Measurements from ENCODE around the gene LPCAT3. TPM values are rescaled to one million over a fixed set of nuclear protein-coding genes. Genes with fewer than 3 reads are reported as not detected.
A peak's percentile ranks its signal among the peaks of the same experiment; 100 is the strongest.
"Not testable (repeated sequence)": the region's sequence is repeated elsewhere in the genome, so short reads cannot be mapped to it uniquely, and the experiment has no call there.

LPCAT3 gene
- total RNA-seq, 4 donors from 2014 or later, result 23.7 to 33.7 (median 26.6) TPM

- TF ChIP-seq EP300 (IDR thresholded peaks at IDR 0.05) (no peak), POLR2A (IDR thresholded peaks at IDR 0.05) (no peak), CTCF (IDR thresholded peaks at IDR 0.05) (no peak), POLR2AphosphoS5 (IDR thresholded peaks at IDR 0.05) (no peak)
- no peaks in the 10 kb centered on the region for H3K27me3 ChIP-seq
- H3K4me1 ChIP-seq, result peaks cover 6 to 36% (median 8%) of the 10 kb centered on the region in 3 donors
- H3K36me3 ChIP-seq, result peaks cover 0 to 21% of the 10 kb centered on the region in 2 donors
- 71 to 73% methylated on average over 5 to 6 of the region's 6 CpGs for WGBS, 2 donors (ENCODE audit: low coverage in 1 of 2)
- no peak for ATAC-seq
- peak overlapping the region; percentile 83 to 94 for H3K4me3 ChIP-seq
- no peaks in the 10 kb centered on the region for H3K9me3 ChIP-seq
- H3K27ac ChIP-seq, result peak overlapping the region in 3 of 4 donors; percentile 94 to 96 (median 95)
Observed at GRCh38 chr12:7016958-7017571, 1.2 kb downstream of the LPCAT3 start.

GRCh38 chr12:7015555-7016370 lies 2.5 kb downstream of the LPCAT3 start:
- Histone ChIP-seq H3K27me3 (no peaks in the 10 kb centered on the region), H3K36me3 (peaks cover 0 to 26% of the 10 kb centered on the region in 2 donors), H3K4me1 (peaks cover 6 to 36% (median 8%) of the 10 kb centered on the region in 3 donors), H3K27ac (no peak overlapping the region), H3K4me3 (no peak overlapping the region), H3K9me3 (no peaks in the 10 kb centered on the region)
- no peak for ATAC-seq
- no peak for TF ChIP-seq CTCF (IDR thresholded peaks at IDR 0.05)
- no peak for TF ChIP-seq POLR2A (IDR thresholded peaks at IDR 0.05)
- no peak for TF ChIP-seq POLR2AphosphoS5 (IDR thresholded peaks at IDR 0.05)
- no peak for TF ChIP-seq EP300 (IDR thresholded peaks at IDR 0.05)
- WGBS, 2 donors (ENCODE audit: low coverage in 1 of 2), result 71 to 77% methylated on average over 4 to 6 of the region's 6 CpGs

- TF ChIP-seq POLR2AphosphoS5 (IDR thresholded peaks at IDR 0.05), result no peak
- TF ChIP-seq EP300 (IDR thresholded peaks at IDR 0.05), result no peak
- no peak for TF ChIP-seq POLR2A (IDR thresholded peaks at IDR 0.05)
- TF ChIP-seq CTCF (IDR thresholded peaks at IDR 0.05), result no peak
- no peaks in the 10 kb centered on the region for H3K27me3 ChIP-seq
- no peak overlapping the region for H3K27ac ChIP-seq
- no peak overlapping the region for H3K4me3 ChIP-seq
- no peak for ATAC-seq
- H3K36me3 ChIP-seq, result peaks cover 0 to 38% of the 10 kb centered on the region in 2 donors
- H3K4me1 ChIP-seq, result peaks cover 6 to 26% (median 8%) of the 10 kb centered on the region in 3 donors
- H3K9me3 ChIP-seq, result no peaks in the 10 kb centered on the region
- WGBS, 2 donors (ENCODE audit: low coverage in 1 of 2), result 90 to 95% methylated on average over 2 to 3 of the region's 3 CpGs
Observed at GRCh38 chr12:7013101-7013500, 5.2 kb downstream of the LPCAT3 start.

GRCh38 chr12:7012024-7012607 lies 6.2 kb downstream of the LPCAT3 start:
- Histone ChIP-seq H3K9me3 (no peaks in the 10 kb centered on the region), H3K4me3 (no peak overlapping the region), H3K4me1 (peaks cover 2 to 18% (median 3%) of the 10 kb centered on the region in 3 donors), H3K27ac (no peak overlapping the region), H3K36me3 (peaks cover 0 to 38% of the 10 kb centered on the region in 2 donors), H3K27me3 (no peaks in the 10 kb centered on the region)
- no peak for TF ChIP-seq CTCF (IDR thresholded peaks at IDR 0.05)
- TF ChIP-seq EP300 (IDR thresholded peaks at IDR 0.05), result no peak
- no peak for TF ChIP-seq POLR2A (IDR thresholded peaks at IDR 0.05)
- TF ChIP-seq POLR2AphosphoS5 (IDR thresholded peaks at IDR 0.05), result no peak
- WGBS, 2 donors (ENCODE audit: low coverage in 1 of 2), result 88% methylated on average over 4 of the region's 4 CpGs; no CpG with 5 or more reads in 1 of the 2 donors
- no peak for ATAC-seq

- H3K4me3 ChIP-seq, H3K27ac ChIP-seq, H3K27me3 ChIP-seq, ATAC-seq, H3K9me3 ChIP-seq: not testable (repeated sequence)
- Histone ChIP-seq H3K36me3 (peaks cover 0 to 38% of the 10 kb centered on the region in 2 donors), H3K4me1 (peaks cover 0 to 11% (median 0%) of the 10 kb centered on the region in 3 donors)
- WGBS, 2 donors (ENCODE audit: low coverage in 1 of 2), result 76 to 77% methylated on average over 2 of the region's 4 CpGs
Observed at GRCh38 chr12:7011398-7011797, 6.9 kb downstream of the LPCAT3 start.
